Endothelial cell of umbilical vein (primary cell): Measurements from ENCODE around the gene TTC27. TPM values are rescaled to one million over a fixed set of nuclear protein-coding genes. Genes with fewer than 3 reads are reported as not detected.

Source experiments
- BruUV-seq: library from RNA; stranded (reverse); fragments of 400-500 nt; replicated peaks from 2 replicates; lab custom pipeline; 2021; lab: Mats Ljungman, UMichigan
- CTCF ChIA-PET: fragments of 300-600, 350-600 bp; sonication (Branson Sonifier 250); formaldehyde crosslinking; loops from one replicate; lab custom pipeline; 2021; ENCODE audit warnings: antibody characterized with exemption, inconsistent platforms; lab: Charles Lee
- POLR2A ChIA-PET: fragments of 300-600, 350-600 bp; sonication (Branson Sonifier 250); formaldehyde crosslinking; loops from one replicate; lab custom pipeline; 2021; ENCODE audit warnings: antibody characterized with exemption, inconsistent platforms; lab: Charles Lee
- DNase-seq: peaks from one replicate; pipeline ENCODE4 v3.0.0-alpha.2; 2011; ENCODE audit warnings: low read depth, low spot score
- FAIRE-seq: peaks from 2 replicates; lab custom pipeline; 2011; peaks lifted over from hg19 to GRCh38; lab: Jason Lieb, UNC
- H2AFZ ChIP-seq: 2 replicates; pipeline ENCODE4 v1.6.0; 2012; ENCODE audit warnings: low read depth, low read length, control low read depth, inconsistent platforms
- H3K27ac ChIP-seq: 2 replicates; pipeline ENCODE4 v1.5.1; 2011; ENCODE audit warnings: low read depth, mild to moderate bottlenecking, control low read depth, low read length, moderate library complexity; ENCODE audit not compliant: insufficient read depth
- H3K27me3 ChIP-seq, 2 experiments: 2 replicates each; pipeline versions ENCODE4 v1.6.0 to v1.6.1; 2011; ENCODE audit warnings: low read length in 2 of 2, mixed read lengths in 1 of 2; ENCODE audit not compliant: control insufficient read depth in 2 of 2, insufficient read depth in 2 of 2
- H3K36me3 ChIP-seq, 2 experiments: 2 replicates in 1 of 2; 3 replicates in 1 of 2; pipeline ENCODE4 v1.5.1; 2011; ENCODE audit warnings: low read length in 2 of 2, mild to moderate bottlenecking in 1 of 2, moderate library complexity in 1 of 2; ENCODE audit not compliant: control insufficient read depth in 2 of 2, insufficient read depth in 2 of 2; ENCODE audit errors: extremely low read depth in 1 of 2
- H3K4me1 ChIP-seq: 3 replicates; pipeline ENCODE4 v1.5.1; 2011; ENCODE audit warnings: mild to moderate bottlenecking, low read length; ENCODE audit not compliant: control insufficient read depth, insufficient read depth; ENCODE audit errors: extremely low read depth
- H3K4me2 ChIP-seq: 2 replicates; pipeline ENCODE4 v1.6.1; 2011; ENCODE audit warnings: low read length, control low read depth, mixed read lengths; ENCODE audit not compliant: insufficient read depth
- H3K4me3 ChIP-seq, 3 experiments: fragments of 200-600 bp in 1 of 3; sonication (generic), shearing (Covaris generic) in 1 of 3; replicated peaks in 1 of 3; 2 replicates each; pipeline ENCODE4 v1.5.1; 2011 to 2016; ENCODE audit warnings: control low read depth in 3 of 3, low read length in 3 of 3, mild to moderate bottlenecking in 2 of 3, inconsistent platforms in 1 of 3, low read depth in 1 of 3, moderate library complexity in 1 of 3; ENCODE audit not compliant: insufficient read depth in 1 of 3
- H3K79me2 ChIP-seq: 2 replicates; pipeline ENCODE4 v1.6.0; 2012; ENCODE audit warnings: low read length, inconsistent platforms; ENCODE audit not compliant: control insufficient read depth, insufficient read depth
- H3K9ac ChIP-seq: replicated peaks from 2 replicates; pipeline ENCODE3; 2011; ENCODE audit warnings: low read length, control low read depth; ENCODE audit not compliant: insufficient read depth; ENCODE audit errors: extremely low read depth
- H3K9me1 ChIP-seq: replicated peaks from 3 replicates; pipeline ENCODE4 v1.6.0; 2011; ENCODE audit warnings: mild to moderate bottlenecking, low read length; ENCODE audit not compliant: control insufficient read depth, insufficient read depth; ENCODE audit errors: extremely low read depth
- H3K9me3 ChIP-seq: replicated peaks from 2 replicates; pipeline ENCODE4 v1.5.1; 2012; ENCODE audit warnings: low read length, inconsistent platforms; ENCODE audit not compliant: control insufficient read depth, insufficient read depth
- H4K20me1 ChIP-seq: replicated peaks from 2 replicates; pipeline ENCODE3; 2011; ENCODE audit warnings: mild to moderate bottlenecking, low read length; ENCODE audit not compliant: control insufficient read depth, insufficient read depth; ENCODE audit errors: extremely low read depth
- CTCF ChIP-seq, 2 donors: IDR thresholded peaks; 1 replicate in 1 of 2; 2 replicates in 1 of 2; pipeline ENCODE4 v1.5.1; 2011; ENCODE audit warnings: low read length in 2 of 2, mild to moderate bottlenecking in 2 of 2, moderate library complexity in 2 of 2, control low read depth in 1 of 2, inconsistent platforms in 1 of 2, low read depth in 1 of 2; ENCODE audit not compliant: insufficient read depth in 1 of 2; ENCODE audit errors: extremely low read depth in 1 of 2
- EZH2 ChIP-seq: IDR thresholded peaks from 2 replicates; pipeline ENCODE4 v1.6.1; 2012; ENCODE audit warnings: borderline replicate concordance, low read depth, mild to moderate bottlenecking, moderate library complexity, low read length, inconsistent platforms; ENCODE audit not compliant: severe bottlenecking
- FOS ChIP-seq: IDR thresholded peaks from 2 replicates; pipeline ENCODE4 v1.6.1; 2011; ENCODE audit warnings: mild to moderate bottlenecking, low read length, moderate library complexity, borderline replicate concordance; ENCODE audit not compliant: insufficient read depth
- GATA2 ChIP-seq: IDR thresholded peaks from 2 replicates; pipeline ENCODE4 v1.7.0; 2011; ENCODE audit warnings: low read depth, mild to moderate bottlenecking, moderate library complexity, mixed read lengths, low read length; ENCODE audit not compliant: insufficient read length, insufficient read depth
- MYC ChIP-seq: IDR thresholded peaks from one replicate; pipeline ENCODE4 v1.6.1; 2011; ENCODE audit warnings: mild to moderate bottlenecking, low read depth, low read length
- POLR2AphosphoS5 ChIP-seq: IDR thresholded peaks from 2 replicates; pipeline ENCODE4 v1.6.1; 2012; ENCODE audit warnings: low read depth, mild to moderate bottlenecking, control low read depth, low read length, moderate library complexity; ENCODE audit not compliant: insufficient read depth
- dilution Hi-C: fragments of 300-500 bp; cut with MboI; formaldehyde crosslinking; loops from one replicate; pipeline ENCODE4 v1.15.0; 2019; ENCODE audit warnings: low sequenced_read_pairs; ENCODE audit not compliant: extremely low pct_ligation_motif_present
- intact Hi-C: fragments of 100-400 bp; cut with micrococcal nuclease; formaldehyde crosslinking; loops from one replicate; pipeline ENCODE4 v1.10.0; 2022
- polyA plus RNA-seq, 4 experiments: library from polyadenylated mRNA; depleted of rRNA in 3 of 4; stranded (reverse) in 3 of 4; unstranded in 1 of 4; fragments of >200 nt; gene quantifications; 2 replicates each; pipeline versions ENCODE4 v1.2.1 to v1.2.3, GENCODE V29; 2011 to 2012; ENCODE audit warnings: missing spikeins in 1 of 4
- total RNA-seq: library from RNA; stranded (reverse); gene quantifications from 2 replicates; pipeline ENCODE4 v1.2.3, GENCODE V29; 2021

TTC27 gene
- total and polyA plus RNA-seq, 2 donors (not counting 3 experiments of a cell fraction or from before 2014, with no cell fraction given), result 16.3 to 20.1 TPM

GRCh38 chr2:32711219-32711618 lies 83.4 kb downstream of the TTC27 start:
- H3K4me1 ChIP-seq, result peaks cover 10% of the 10 kb centered on the region
- TF ChIP-seq MYC (no peak), FOS (peak; percentile 11), GATA2 (peak; percentile 44), EZH2 (no peak), POLR2AphosphoS5 (peak; percentile 24), CTCF (IDR thresholded peaks at IDR 0.05; ENCODE audit: extremely low read depth in 1 of 2, insufficient read depth in 1 of 2, low read depth in 1 of 2, low read length in 2 of 2) (no peak)
- H2AFZ ChIP-seq, result no peak overlapping the region
- H4K20me1 ChIP-seq, result no peaks in the 10 kb centered on the region
- intact Hi-C loops, result no loop called here
- no peak overlapping the region for H3K9ac ChIP-seq
- ChIA-PET POLR2A (no interaction called here), CTCF (interaction anchor here (0.6 to 1.4 kb wide), 7 partner anchors 8 to 61 kb away, joined by 3 to 6 read pairs (median 4); no protein-coding TSS in a partner anchor)
- no peaks in the 10 kb centered on the region for H3K9me3 ChIP-seq
- H3K79me2 ChIP-seq, result no peaks in the 10 kb centered on the region
- BruUV-seq, result no TSS peak
- no peaks in the 10 kb centered on the region for H3K27me3 ChIP-seq
- H3K4me2 ChIP-seq, result peak overlapping the region; percentile 57
- no peak overlapping the region for H3K4me3 ChIP-seq
- H3K9me1 ChIP-seq, result no peaks in the 10 kb centered on the region
- peak; percentile 93 for DNase-seq
- H3K27ac ChIP-seq, result no peak overlapping the region
- FAIRE-seq, result peak; percentile 83
- dilution Hi-C loops, result no loop called here
- H3K36me3 ChIP-seq, result no peaks in the 10 kb centered on the region
